ENCODE data around the gene CCDC33. TPM values are rescaled to one million over a fixed set of nuclear protein-coding genes. Genes with fewer than 3 reads are reported as not detected.
"Not testable (repeated sequence)": the region's sequence is repeated elsewhere in the genome, so short reads cannot be mapped to it uniquely, and the experiment has no call there.

Gene CCDC33
- total and polyA plus RNA-seq, 10 of the 15 experiments (the other 5 are each of a cell fraction or from before 2014, with no cell fraction given) = 0.57 to 5.8 (median 4.3) TPM

DNA sequence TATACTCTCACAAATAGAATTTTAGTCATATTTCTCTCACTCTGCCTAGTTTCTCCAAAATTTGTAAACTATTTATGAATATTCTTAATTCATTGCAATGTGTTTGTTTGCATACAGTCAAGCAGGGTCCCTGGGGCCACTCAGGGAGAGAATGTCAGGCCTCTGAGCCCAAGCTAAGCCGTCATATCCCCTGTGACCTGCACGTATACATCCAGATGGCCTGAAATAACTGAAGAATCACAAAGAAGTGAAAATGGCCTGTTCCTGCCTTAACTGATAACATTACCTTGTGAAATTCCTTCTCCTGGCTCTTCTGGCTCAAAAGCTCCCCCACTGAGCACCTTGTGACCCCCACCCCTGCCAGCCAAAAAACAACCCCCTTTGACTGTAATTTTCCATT, 117.9 kb downstream of the CCDC33 start:
- intact Hi-C loops (cut with micrococcal nuclease; ENCODE audit: unreplicated experiment); H3K36me3 ChIP-seq (ENCODE audit: control insufficient read depth in 2 of 2, insufficient read depth in 2 of 2, low read length in 1 of 2); POLR2A ChIA-PET; H3K4me1 ChIP-seq (ENCODE audit: control insufficient read depth, insufficient read depth, low read length); H3K4me2 ChIP-seq (ENCODE audit: control insufficient read depth, insufficient read depth); BruUV-seq (replicated peaks); H3K9ac ChIP-seq (ENCODE audit: control insufficient read depth, insufficient read depth, low read length); H3K27ac ChIP-seq (ENCODE audit: control insufficient read depth, insufficient read depth); H3K79me2 ChIP-seq (ENCODE audit: control insufficient read depth, insufficient read depth, low read length); H3K4me3 ChIP-seq; FAIRE-seq; CTCF ChIA-PET; in situ Hi-C loops (cut with MboI); RAD21 ChIA-PET (ENCODE audit: unreplicated experiment); SMC1A ChIA-PET (ENCODE audit: uncharacterized antibody, unreplicated experiment); H3K27me3 ChIP-seq (replicated peaks in 1 of 2; ENCODE audit: control insufficient read depth in 2 of 2, insufficient read depth in 2 of 2, low read length in 1 of 2); ATAC-seq; H2AFZ ChIP-seq (ENCODE audit: control insufficient read depth, low read depth, low read length); DNase-seq (ENCODE audit: low read depth, low spot score); H3K9me3 ChIP-seq (replicated peaks; ENCODE audit: control insufficient read depth, insufficient read depth, low read length); H4K20me1 ChIP-seq (ENCODE audit: control insufficient read depth, insufficient read depth): not testable (repeated sequence)
- 3% methylated on average over 2 of the region's 2 CpGs for whole genome bisulfite sequencing (ENCODE audit: insufficient coverage, insufficient replicate concordance, low lambda C conversion rate, missing lambda C conversion rate)

- intact Hi-C loops (cut with micrococcal nuclease; ENCODE audit: unreplicated experiment); H3K9ac ChIP-seq (ENCODE audit: control insufficient read depth, insufficient read depth, low read length); BruUV-seq (replicated peaks); H3K4me3 ChIP-seq; H2AFZ ChIP-seq (ENCODE audit: control insufficient read depth, low read depth, low read length); DNase-seq (ENCODE audit: low read depth, low spot score); H3K36me3 ChIP-seq (ENCODE audit: control insufficient read depth in 2 of 2, insufficient read depth in 2 of 2, low read length in 1 of 2); POLR2A ChIA-PET; H3K79me2 ChIP-seq (ENCODE audit: control insufficient read depth, insufficient read depth, low read length); FAIRE-seq; H3K27ac ChIP-seq (ENCODE audit: control insufficient read depth, insufficient read depth); CTCF ChIA-PET; H3K4me1 ChIP-seq (ENCODE audit: control insufficient read depth, insufficient read depth, low read length); in situ Hi-C loops (cut with MboI); ATAC-seq; SMC1A ChIA-PET (ENCODE audit: uncharacterized antibody, unreplicated experiment); H3K9me3 ChIP-seq (replicated peaks; ENCODE audit: control insufficient read depth, insufficient read depth, low read length); H3K4me2 ChIP-seq (ENCODE audit: control insufficient read depth, insufficient read depth); H3K27me3 ChIP-seq (replicated peaks in 1 of 2; ENCODE audit: control insufficient read depth in 2 of 2, insufficient read depth in 2 of 2, low read length in 1 of 2); H4K20me1 ChIP-seq (ENCODE audit: control insufficient read depth, insufficient read depth); RAD21 ChIA-PET (ENCODE audit: unreplicated experiment): not testable (repeated sequence)
- 35% methylated on average over 6 of the region's 6 CpGs for WGBS (ENCODE audit: insufficient coverage, insufficient replicate concordance, low lambda C conversion rate, missing lambda C conversion rate)
These were observed 119.9 kb downstream of the CCDC33 start for GRCh38 chr15:74356050-74356449.

GRCh38 chr15:74357514-74357913, 121.4 kb downstream of the CCDC33 start:
- in situ Hi-C loops (cut with MboI); H3K36me3 ChIP-seq (ENCODE audit: control insufficient read depth in 2 of 2, insufficient read depth in 2 of 2, low read length in 1 of 2); RAD21 ChIA-PET (ENCODE audit: unreplicated experiment); intact Hi-C loops (cut with micrococcal nuclease; ENCODE audit: unreplicated experiment); FAIRE-seq; H4K20me1 ChIP-seq (ENCODE audit: control insufficient read depth, insufficient read depth); DNase-seq (ENCODE audit: low read depth, low spot score); ATAC-seq; H3K4me2 ChIP-seq (ENCODE audit: control insufficient read depth, insufficient read depth); H3K9ac ChIP-seq (ENCODE audit: control insufficient read depth, insufficient read depth, low read length); H3K79me2 ChIP-seq (ENCODE audit: control insufficient read depth, insufficient read depth, low read length); BruUV-seq (replicated peaks); SMC1A ChIA-PET (ENCODE audit: uncharacterized antibody, unreplicated experiment); H3K27ac ChIP-seq (ENCODE audit: control insufficient read depth, insufficient read depth); H2AFZ ChIP-seq (ENCODE audit: control insufficient read depth, low read depth, low read length); H3K4me3 ChIP-seq; H3K27me3 ChIP-seq (replicated peaks in 1 of 2; ENCODE audit: control insufficient read depth in 2 of 2, insufficient read depth in 2 of 2, low read length in 1 of 2); H3K9me3 ChIP-seq (replicated peaks; ENCODE audit: control insufficient read depth, insufficient read depth, low read length); H3K4me1 ChIP-seq (ENCODE audit: control insufficient read depth, insufficient read depth, low read length): not testable (repeated sequence)
- WGBS (ENCODE audit: insufficient coverage, insufficient replicate concordance, low lambda C conversion rate, missing lambda C conversion rate) = 69% methylated on average over 7 of the region's 7 CpGs
- ChIA-PET POLR2A (interaction anchor here (0.6 kb wide), 2 partner anchors 219 to 824 kb away, joined by 3 to 8 read pairs; no protein-coding TSS in a partner anchor), CTCF (interaction anchor here (0.6 kb wide), 1 partner anchor 18 kb away, joined by 3 read pairs; no protein-coding TSS in a partner anchor)

DNA sequence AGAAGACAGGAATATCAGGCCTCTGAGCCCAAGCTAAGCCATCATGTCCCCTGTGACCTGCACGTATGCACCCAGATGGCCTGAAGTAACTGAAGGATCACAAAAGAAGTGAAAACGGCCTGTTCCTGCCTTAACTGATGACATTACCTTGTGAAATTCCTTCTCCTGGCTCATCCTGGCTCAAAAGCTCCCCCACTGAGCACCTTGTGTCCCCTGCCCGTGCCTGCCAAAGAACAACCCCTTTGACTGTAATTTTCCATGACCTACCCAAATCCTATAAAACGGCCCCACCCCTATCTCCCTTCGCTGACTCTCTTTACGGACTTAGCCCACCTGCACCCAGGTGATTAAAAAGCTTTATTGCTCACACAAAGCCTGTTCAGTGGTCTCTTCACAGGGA, 123.2 kb downstream of the CCDC33 start:
- POLR2A ChIA-PET; H2AFZ ChIP-seq (ENCODE audit: control insufficient read depth, low read depth, low read length); intact Hi-C loops (cut with micrococcal nuclease; ENCODE audit: unreplicated experiment); H3K4me2 ChIP-seq (ENCODE audit: control insufficient read depth, insufficient read depth); H4K20me1 ChIP-seq (ENCODE audit: control insufficient read depth, insufficient read depth); H3K27me3 ChIP-seq (replicated peaks in 1 of 2; ENCODE audit: control insufficient read depth in 2 of 2, insufficient read depth in 2 of 2, low read length in 1 of 2); H3K27ac ChIP-seq (ENCODE audit: control insufficient read depth, insufficient read depth); BruUV-seq (replicated peaks); H3K9ac ChIP-seq (ENCODE audit: control insufficient read depth, insufficient read depth, low read length); in situ Hi-C loops (cut with MboI); DNase-seq (ENCODE audit: low read depth, low spot score); ATAC-seq; H3K79me2 ChIP-seq (ENCODE audit: control insufficient read depth, insufficient read depth, low read length); H3K36me3 ChIP-seq (ENCODE audit: control insufficient read depth in 2 of 2, insufficient read depth in 2 of 2, low read length in 1 of 2); H3K4me1 ChIP-seq (ENCODE audit: control insufficient read depth, insufficient read depth, low read length); H3K9me3 ChIP-seq (replicated peaks; ENCODE audit: control insufficient read depth, insufficient read depth, low read length); RAD21 ChIA-PET (ENCODE audit: unreplicated experiment); H3K4me3 ChIP-seq; FAIRE-seq: not testable (repeated sequence)
- ChIA-PET CTCF (interaction anchor here (1.1 to 1.7 kb wide), 2 partner anchors 16 to 386 kb away, joined by 4 to 10 read pairs; no protein-coding TSS in a partner anchor), SMC1A (ENCODE audit: uncharacterized antibody, unreplicated experiment) (interaction anchor here (0.8 kb wide), 1 partner anchor 181 kb away, joined by 3 read pairs; the partner anchor contains the start of gene ARID3B)
- 36% methylated on average over 6 of the region's 6 CpGs for WGBS (ENCODE audit: insufficient coverage, insufficient replicate concordance, low lambda C conversion rate, missing lambda C conversion rate)

All from GM12878 (cell line).